Neuronal stem cell (in vitro differentiated cells): ENCODE data around the gene RNF20.
"Not testable (repeated sequence)": the region's sequence is repeated elsewhere in the genome, so short reads cannot be mapped to it uniquely, and the experiment has no call there.

Source experiments
- DNase-seq: peaks from one replicate; pipeline ENCODE4 v3.0.0-alpha.2; 2013; ENCODE audit warnings: low spot score
- H2AFZ ChIP-seq: one replicate; pipeline ENCODE4 v1.6.1; 2013; ENCODE audit warnings: mild to moderate bottlenecking, low read length, inconsistent platforms
- H2AK5ac ChIP-seq: 2 replicates; pipeline ENCODE4 v1.6.1; 2013; ENCODE audit warnings: low read depth, mild to moderate bottlenecking, inconsistent platforms, low read length, moderate library complexity, mixed read lengths
- H2BK120ac ChIP-seq: 2 replicates; pipeline ENCODE4 v1.6.1; 2013; ENCODE audit warnings: low read depth, mild to moderate bottlenecking, inconsistent platforms, low read length, moderate library complexity, mixed read lengths
- H2BK12ac ChIP-seq: one replicate; pipeline ENCODE4 v1.6.1; 2013; ENCODE audit warnings: low read length, inconsistent platforms
- H2BK15ac ChIP-seq: 2 replicates; pipeline ENCODE4 v1.6.1; 2013; ENCODE audit warnings: mild to moderate bottlenecking, low read length, inconsistent platforms, mixed read lengths
- H2BK5ac ChIP-seq: one replicate; pipeline ENCODE4 v1.6.1; 2013; ENCODE audit warnings: inconsistent platforms, mild to moderate bottlenecking, low read length, moderate library complexity
- H3K14ac ChIP-seq: one replicate; pipeline ENCODE4 v1.6.1; 2013; ENCODE audit warnings: low read length, inconsistent platforms
- H3K18ac ChIP-seq: 2 replicates; pipeline ENCODE4 v1.6.1; 2013; ENCODE audit warnings: low read length, inconsistent platforms
- H3K23ac ChIP-seq: 2 replicates; pipeline ENCODE4 v1.6.1; 2013; ENCODE audit warnings: low read depth, mild to moderate bottlenecking, mixed read lengths, low read length, inconsistent platforms; ENCODE audit not compliant: poor library complexity
- H3K27ac ChIP-seq: replicated peaks from 3 replicates; pipeline ENCODE4 v1.5.1; 2013; ENCODE audit warnings: low read length, inconsistent platforms
- H3K27me3 ChIP-seq, 3 experiments: 2 replicates each; pipeline ENCODE4 v1.6.1; 2013; ENCODE audit warnings: low read length in 3 of 3, mild to moderate bottlenecking in 2 of 3, inconsistent platforms in 1 of 3, low read depth in 1 of 3, mixed read lengths in 1 of 3, moderate library complexity in 1 of 3; ENCODE audit not compliant: control insufficient read depth in 3 of 3, insufficient read depth in 3 of 3
- H3K36me3 ChIP-seq, 2 donors: replicated peaks in 1 of 2; 2 replicates each; pipeline ENCODE4 v1.6.1; 2013; ENCODE audit warnings: low read length in 2 of 2; ENCODE audit not compliant: control insufficient read depth in 2 of 2, insufficient read depth in 2 of 2
- H3K4ac ChIP-seq: 2 replicates; pipeline ENCODE4 v1.6.1; 2013; ENCODE audit warnings: inconsistent platforms, mild to moderate bottlenecking, low read length, moderate library complexity
- H3K4me1 ChIP-seq, 2 donors: 1 replicate in 1 of 2; 2 replicates in 1 of 2; pipeline ENCODE4 v1.6.1; 2013; ENCODE audit warnings: low read length in 2 of 2, low read depth in 1 of 2; ENCODE audit not compliant: control insufficient read depth in 2 of 2, insufficient read depth in 1 of 2
- H3K4me2 ChIP-seq: one replicate; pipeline ENCODE4 v1.6.1; 2013; ENCODE audit warnings: mild to moderate bottlenecking, low read length, inconsistent platforms; ENCODE audit not compliant: insufficient read depth, poor library complexity, severe bottlenecking
- H3K4me3 ChIP-seq, 2 donors: 2 replicates each; pipeline ENCODE4 v1.5.1; 2013; ENCODE audit warnings: low read length in 2 of 2, mild to moderate bottlenecking in 2 of 2, inconsistent platforms in 1 of 2, moderate library complexity in 1 of 2
- H3K79me1 ChIP-seq: one replicate; pipeline ENCODE4 v1.6.1; 2013; ENCODE audit warnings: low read depth, mild to moderate bottlenecking, inconsistent platforms, low read length, moderate library complexity
- H3K9ac ChIP-seq: one replicate; pipeline ENCODE4 v1.6.1; 2013; ENCODE audit warnings: mild to moderate bottlenecking, low read depth, low read length, inconsistent platforms; ENCODE audit not compliant: poor library complexity
- H3K9me3 ChIP-seq, 2 donors: replicated peaks in 1 of 2; 2 replicates each; pipeline versions ENCODE3 to v1.6.1; 2013; ENCODE audit warnings: low read length in 2 of 2, mild to moderate bottlenecking in 2 of 2, inconsistent platforms in 1 of 2, low read depth in 1 of 2, mixed read lengths in 1 of 2, moderate library complexity in 1 of 2; ENCODE audit not compliant: control insufficient read depth in 2 of 2, insufficient read depth in 1 of 2
- H4K8ac ChIP-seq: one replicate; pipeline ENCODE4 v1.6.1; 2013; ENCODE audit warnings: low read depth, mild to moderate bottlenecking, inconsistent platforms, low read length, moderate library complexity
- H4K91ac ChIP-seq: one replicate; pipeline ENCODE4 v1.6.1; 2013; ENCODE audit warnings: low read length, low read depth, mild to moderate bottlenecking, inconsistent platforms; ENCODE audit not compliant: poor library complexity
- WGBS, 2 donors: extraction: QIAGEN DNeasy Blood & Tissue Kit; methylation state at CpG; one replicate each; pipeline ENCODE4 v1.1.7; 2013; ENCODE audit warnings: missing lambda C conversion rate in 2 of 2, mixed read lengths in 1 of 2; ENCODE audit not compliant: insufficient read length in 2 of 2, insufficient replicate concordance in 1 of 2; ENCODE audit errors: extremely low coverage in 2 of 2; 5-methylcytosine and 5-hydroxymethylcytosine counted together

RNF20 gene

GRCh38 chr9:101586651-101587050, 53.0 kb downstream of the RNF20 start:
- no peaks in the 10 kb centered on the region for H3K36me3 ChIP-seq
- H3K4me1 ChIP-seq = no peaks in the 10 kb centered on the region
- H3K14ac ChIP-seq = no peak overlapping the region
- no peak overlapping the region for H3K9ac ChIP-seq
- H3K4me2 ChIP-seq = no peak overlapping the region
- peaks cover 0 to 3% (median 0%) of the 10 kb centered on the region in 3 experiments for H3K27me3 ChIP-seq
- H2AK5ac ChIP-seq = no peak overlapping the region
- no peak overlapping the region for H3K4ac ChIP-seq
- H2BK12ac ChIP-seq = no peak overlapping the region
- no peaks in the 10 kb centered on the region for H3K79me1 ChIP-seq
- H3K27ac ChIP-seq = no peak overlapping the region
- no peak overlapping the region for H2BK5ac ChIP-seq
- H3K18ac ChIP-seq = no peak overlapping the region
- no peak overlapping the region for H4K91ac ChIP-seq
- no peak overlapping the region for H2BK15ac ChIP-seq
- no peaks in the 10 kb centered on the region for H3K9me3 ChIP-seq
- H2BK120ac ChIP-seq = no peak overlapping the region
- H3K23ac ChIP-seq = no peak overlapping the region
- H2AFZ ChIP-seq = no peak overlapping the region
- DNase-seq = no peak
- no peak overlapping the region for H4K8ac ChIP-seq
- no CpG with 5 or more reads among the region's 5 CpGs for WGBS, 2 donors
- no peak overlapping the region for H3K4me3 ChIP-seq

- Histone ChIP-seq H2BK12ac (no peak overlapping the region), H3K79me1 (no peaks in the 10 kb centered on the region), H3K9me3 (no peaks in the 10 kb centered on the region), H3K4me1 (no peaks in the 10 kb centered on the region), H4K8ac (no peak overlapping the region), H2BK15ac (no peak overlapping the region), H3K36me3 (no peaks in the 10 kb centered on the region), H2BK5ac (no peak overlapping the region), H2BK120ac (no peak overlapping the region), H3K27me3 (peaks cover 0 to 3% (median 0%) of the 10 kb centered on the region in 3 experiments), H3K27ac (no peak overlapping the region), H3K9ac (no peak overlapping the region), H3K4me2 (no peak overlapping the region), H2AK5ac (no peak overlapping the region), H3K4me3 (no peak overlapping the region), H3K14ac (no peak overlapping the region), H2AFZ (no peak overlapping the region), H3K18ac (no peak overlapping the region), H4K91ac (no peak overlapping the region), H3K23ac (no peak overlapping the region), H3K4ac (no peak overlapping the region)
- no CpG with 5 or more reads among the region's 4 CpGs for WGBS, 2 donors
- no peak for DNase-seq
Measured at GRCh38 chr9:101587332-101588043, 53.8 kb downstream of the RNF20 start.

- H3K4me3 ChIP-seq, H4K91ac ChIP-seq, H3K27me3 ChIP-seq, H2AK5ac ChIP-seq, H3K4me2 ChIP-seq, H2BK12ac ChIP-seq, H3K36me3 ChIP-seq, H2BK15ac ChIP-seq, H2BK120ac ChIP-seq, H3K14ac ChIP-seq, H2BK5ac ChIP-seq, H3K9ac ChIP-seq, DNase-seq, H3K79me1 ChIP-seq, H4K8ac ChIP-seq, H3K23ac ChIP-seq, H3K27ac ChIP-seq, H3K9me3 ChIP-seq, H3K18ac ChIP-seq, H3K4me1 ChIP-seq, H3K4ac ChIP-seq, H2AFZ ChIP-seq: not testable (repeated sequence)
- no CpG with 5 or more reads among the region's 6 CpGs for WGBS, 2 donors
Measured at GRCh38 chr9:101590074-101590473, 56.4 kb downstream of the RNF20 start.

- WGBS, 2 donors = no CpG with 5 or more reads among the region's 3 CpGs
- Histone ChIP-seq H3K18ac (no peak overlapping the region), H2BK12ac (no peak overlapping the region), H2BK15ac (no peak overlapping the region), H4K91ac (no peak overlapping the region), H2BK120ac (no peak overlapping the region), H2AK5ac (no peak overlapping the region), H3K4me3 (no peak overlapping the region), H3K9ac (no peak overlapping the region), H3K4me2 (no peak overlapping the region), H3K4ac (no peak overlapping the region), H3K27ac (no peak overlapping the region), H3K27me3 (no peaks in the 10 kb centered on the region), H3K79me1 (no peaks in the 10 kb centered on the region), H2AFZ (no peak overlapping the region), H3K23ac (no peak overlapping the region), H4K8ac (no peak overlapping the region), H3K9me3 (no peaks in the 10 kb centered on the region), H3K14ac (no peak overlapping the region), H2BK5ac (no peak overlapping the region), H3K4me1 (no peaks in the 10 kb centered on the region), H3K36me3 (peaks cover 0 to 1% of the 10 kb centered on the region in 2 donors)
- no peak for DNase-seq
Measured at GRCh38 chr9:101590901-101591300, 57.2 kb downstream of the RNF20 start.
